ENCODE measurements around the gene SFXN3. TPM values are rescaled to one million over a fixed set of nuclear protein-coding genes. Genes with fewer than 3 reads are reported as not detected.

Gene SFXN3
- total RNA-seq, 1 experiment from 2014 or later = 27.5 TPM

DNA sequence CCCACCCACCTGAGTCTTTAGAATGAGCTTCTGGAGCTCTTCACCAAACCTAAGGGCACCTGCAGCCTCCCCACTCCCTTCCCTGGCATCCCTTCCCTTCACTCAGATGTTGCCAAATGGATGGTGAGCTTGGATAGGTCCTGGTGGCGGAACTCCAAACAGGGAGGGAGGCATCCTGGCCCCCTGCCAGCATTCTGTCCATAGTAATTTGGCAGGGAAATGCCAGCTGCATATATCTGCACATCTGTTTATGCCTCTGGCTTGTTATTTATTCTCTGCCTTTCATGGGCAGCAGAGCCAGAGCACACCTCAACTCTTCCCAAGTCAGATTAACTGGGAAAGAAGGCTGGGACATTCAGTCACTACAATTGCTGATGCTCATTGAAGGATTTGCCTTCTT lies 48.8 kb downstream of the SFXN3 start:
- H3K4me3 Mint-ChIP-seq (ENCODE audit: low read depth, unreplicated experiment) = no peak overlapping the region

DNA sequence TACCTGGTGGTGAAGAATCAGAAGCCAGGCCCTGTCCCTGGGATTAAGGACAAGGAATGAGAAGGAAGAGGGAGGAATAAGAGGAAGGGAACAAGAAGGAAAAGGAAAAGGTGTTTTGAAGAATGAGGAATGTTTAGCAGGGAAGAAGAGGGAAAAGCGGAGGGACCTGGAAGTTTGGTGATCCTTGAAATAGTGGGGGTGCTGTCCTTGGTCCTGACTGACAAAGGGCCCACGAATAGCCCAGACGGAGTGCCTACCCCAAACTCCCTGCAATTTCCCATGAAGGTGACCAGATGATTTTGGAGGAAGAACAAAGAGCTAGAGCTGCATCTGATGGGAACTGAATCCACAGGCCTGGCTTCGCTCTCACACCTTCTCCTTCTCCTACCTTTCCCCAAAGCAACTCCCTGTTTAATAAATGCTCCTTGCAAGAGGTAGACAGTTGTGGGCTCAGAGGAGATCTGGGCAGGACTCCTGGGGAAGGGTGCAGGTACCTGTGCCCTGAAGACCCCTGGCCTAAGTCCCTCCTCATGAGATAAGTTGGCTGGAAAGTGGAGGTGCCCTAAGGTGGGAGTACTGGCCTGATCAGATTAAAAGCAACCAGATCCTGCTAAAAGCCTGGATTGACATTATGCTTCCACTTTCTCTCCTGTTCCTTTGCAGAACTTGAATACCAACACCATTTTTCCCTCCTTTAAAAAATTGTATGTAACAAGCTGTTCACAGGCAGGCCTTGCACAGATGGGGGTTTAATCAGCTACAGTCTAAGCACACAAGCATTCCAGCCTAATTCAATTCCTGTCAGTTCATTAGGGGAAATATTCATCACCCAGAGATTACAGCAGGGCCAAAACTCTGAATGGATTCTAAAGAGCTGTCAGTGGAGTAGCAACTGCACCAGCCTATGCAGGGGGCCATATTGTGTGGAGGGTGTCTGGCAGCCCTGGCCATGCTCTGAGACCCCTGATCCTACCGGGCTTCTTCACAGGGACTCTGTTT lies 50.2 kb downstream of the SFXN3 start:
- no peak overlapping the region for H3K4me3 Mint-ChIP-seq (ENCODE audit: low read depth, unreplicated experiment)
- H3K27ac Mint-ChIP-seq (ENCODE audit: unreplicated experiment) = no peak overlapping the region
- CTCF ChIA-PET = no interaction called here
- H3K36me3 Mint-ChIP-seq (ENCODE audit: insufficient read depth, unreplicated experiment) = peaks cover 3% of the 10 kb centered on the region
- no peak for DNase-seq
- H3K27me3 Mint-ChIP-seq (ENCODE audit: unreplicated experiment) = peaks cover 85% of the 10 kb centered on the region
- intact Hi-C loops (cut with micrococcal nuclease; ENCODE audit: unreplicated experiment) = no loop called here
- H3K4me1 Mint-ChIP-seq (ENCODE audit: low read depth, unreplicated experiment) = no peaks in the 10 kb centered on the region
- TF ChIP-seq, protein P1, sequence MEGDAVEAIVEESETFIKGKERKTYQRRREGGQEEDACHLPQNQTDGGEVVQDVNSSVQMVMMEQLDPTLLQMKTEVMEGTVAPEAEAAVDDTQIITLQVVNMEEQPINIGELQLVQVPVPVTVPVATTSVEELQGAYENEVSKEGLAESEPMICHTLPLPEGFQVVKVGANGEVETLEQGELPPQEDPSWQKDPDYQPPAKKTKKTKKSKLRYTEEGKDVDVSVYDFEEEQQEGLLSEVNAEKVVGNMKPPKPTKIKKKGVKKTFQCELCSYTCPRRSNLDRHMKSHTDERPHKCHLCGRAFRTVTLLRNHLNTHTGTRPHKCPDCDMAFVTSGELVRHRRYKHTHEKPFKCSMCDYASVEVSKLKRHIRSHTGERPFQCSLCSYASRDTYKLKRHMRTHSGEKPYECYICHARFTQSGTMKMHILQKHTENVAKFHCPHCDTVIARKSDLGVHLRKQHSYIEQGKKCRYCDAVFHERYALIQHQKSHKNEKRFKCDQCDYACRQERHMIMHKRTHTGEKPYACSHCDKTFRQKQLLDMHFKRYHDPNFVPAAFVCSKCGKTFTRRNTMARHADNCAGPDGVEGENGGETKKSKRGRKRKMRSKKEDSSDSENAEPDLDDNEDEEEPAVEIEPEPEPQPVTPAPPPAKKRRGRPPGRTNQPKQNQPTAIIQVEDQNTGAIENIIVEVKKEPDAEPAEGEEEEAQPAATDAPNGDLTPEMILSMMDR (IDR thresholded peaks at IDR 0.05; ENCODE audit: unreplicated experiment) = no peak
- BruUV-seq (replicated peaks) = no TSS peak
- H3K9me3 Mint-ChIP-seq (ENCODE audit: low read depth, unreplicated experiment) = no peaks in the 10 kb centered on the region

More for the DNA sequence above, 48.8 kb downstream of the SFXN3 start:
- Mint-ChIP-seq H3K27ac (ENCODE audit: unreplicated experiment) (no peak overlapping the region), H3K9me3 (ENCODE audit: low read depth, unreplicated experiment) (no peaks in the 10 kb centered on the region), H3K36me3 (ENCODE audit: insufficient read depth, unreplicated experiment) (peaks cover 3% of the 10 kb centered on the region), H3K4me1 (ENCODE audit: low read depth, unreplicated experiment) (no peaks in the 10 kb centered on the region), H3K27me3 (ENCODE audit: unreplicated experiment) (peaks cover 89% of the 10 kb centered on the region)
- intact Hi-C loops (cut with micrococcal nuclease; ENCODE audit: unreplicated experiment) = no loop called here
- no TSS peak for BruUV-seq (replicated peaks)
- CTCF ChIA-PET = interaction anchor here (0.8 kb wide), 1 partner anchor 30 kb away, joined by 3 read pairs; no protein-coding TSS in a partner anchor
- TF ChIP-seq, protein P1 (IDR thresholded peaks at IDR 0.05; ENCODE audit: unreplicated experiment) = no peak
- no peak for DNase-seq

DNA sequence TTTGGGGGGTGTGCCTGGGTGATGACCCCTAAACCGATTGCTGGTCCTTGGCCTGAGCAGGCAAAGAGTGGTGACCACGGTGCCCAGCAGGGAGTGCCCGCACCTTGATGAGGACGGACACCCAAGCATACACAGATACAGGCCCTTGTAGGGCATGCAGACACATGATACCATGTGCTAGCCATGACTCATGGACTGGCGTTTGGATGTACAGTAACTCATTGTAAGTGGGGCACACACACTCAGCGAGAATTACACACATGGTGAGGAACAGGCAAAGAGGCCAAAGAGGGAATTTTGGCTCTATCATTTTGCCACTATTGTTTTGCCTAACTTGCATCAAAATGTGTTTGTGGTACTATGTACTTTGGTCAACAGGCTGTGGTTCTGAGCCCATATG lies 54.8 kb downstream of the SFXN3 start:
- intact Hi-C loops (cut with micrococcal nuclease; ENCODE audit: unreplicated experiment) = no loop called here
- DNase-seq = no peak
- TF ChIP-seq, protein P1 (IDR thresholded peaks at IDR 0.05; ENCODE audit: unreplicated experiment) = no peak
- peaks cover 2% of the 10 kb centered on the region for H3K36me3 Mint-ChIP-seq (ENCODE audit: insufficient read depth, unreplicated experiment)
- H3K27me3 Mint-ChIP-seq (ENCODE audit: unreplicated experiment) = peaks cover 79% of the 10 kb centered on the region
- no peaks in the 10 kb centered on the region for H3K9me3 Mint-ChIP-seq (ENCODE audit: low read depth, unreplicated experiment)
- H3K27ac Mint-ChIP-seq (ENCODE audit: unreplicated experiment) = no peak overlapping the region
- BruUV-seq (replicated peaks) = no TSS peak
- CTCF ChIA-PET = no interaction called here
- no peak overlapping the region for H3K4me3 Mint-ChIP-seq (ENCODE audit: low read depth, unreplicated experiment)
- H3K4me1 Mint-ChIP-seq (ENCODE audit: low read depth, unreplicated experiment) = peaks cover 3% of the 10 kb centered on the region

DNA sequence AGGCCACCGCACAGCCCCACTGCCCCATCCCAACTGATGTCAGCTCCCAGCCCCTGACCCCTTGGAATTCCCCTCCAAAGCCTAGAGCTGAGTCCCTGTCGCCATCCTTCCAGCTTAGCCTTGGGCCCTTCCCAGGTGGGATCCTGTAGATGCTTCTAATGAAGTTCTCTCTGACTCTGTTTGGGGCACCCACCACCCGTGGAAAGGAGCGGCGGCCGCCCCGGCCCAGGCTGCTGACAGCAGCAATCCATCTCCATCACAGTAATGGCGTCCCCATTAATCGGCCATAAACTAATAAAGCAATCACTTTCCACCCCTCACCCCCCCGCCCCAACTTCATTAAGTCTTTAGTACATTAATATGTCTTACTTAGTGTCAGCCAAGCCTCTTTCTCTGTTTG lies 56.3 kb downstream of the SFXN3 start:
- H3K27ac Mint-ChIP-seq (ENCODE audit: unreplicated experiment) = no peak overlapping the region
- DNase-seq = no peak
- H3K4me1 Mint-ChIP-seq (ENCODE audit: low read depth, unreplicated experiment) = peaks cover 10% of the 10 kb centered on the region
- CTCF ChIA-PET = interaction anchor here (1.1 kb wide), 1 partner anchor 8 kb away, joined by 5 read pairs; no protein-coding TSS in a partner anchor
- TF ChIP-seq, protein P1 (IDR thresholded peaks at IDR 0.05; ENCODE audit: unreplicated experiment) = no peak
- peaks cover 82% of the 10 kb centered on the region for H3K27me3 Mint-ChIP-seq (ENCODE audit: unreplicated experiment)
- H3K9me3 Mint-ChIP-seq (ENCODE audit: low read depth, unreplicated experiment) = no peaks in the 10 kb centered on the region
- no peaks in the 10 kb centered on the region for H3K36me3 Mint-ChIP-seq (ENCODE audit: insufficient read depth, unreplicated experiment)
- intact Hi-C loops (cut with micrococcal nuclease; ENCODE audit: unreplicated experiment) = no loop called here
- BruUV-seq (replicated peaks) = no TSS peak
- H3K4me3 Mint-ChIP-seq (ENCODE audit: low read depth, unreplicated experiment) = no peak overlapping the region

All from Calu3 (cell line).